Tibial artery (tissue), 4 donors: ENCODE measurements around the gene RUNX2.
A peak's percentile ranks its signal among the peaks of the same experiment; 100 is the strongest.

ENCODE experiments used
- DNase-seq, 2 donors: peaks; one replicate each; pipeline ENCODE4 v3.0.0-alpha.2; 2019
- H3K27ac ChIP-seq, 2 donors: fragments of 200-600 bp; sonication (generic) in 1 of 2; 1 replicate in 1 of 2; 2 replicates in 1 of 2; pipeline ENCODE4 v1.5.1; 2018 to 2019; ENCODE audit warnings: mild to moderate bottlenecking in 1 of 2
- H3K27me3 ChIP-seq, 2 donors: fragments of 200-600 bp; sonication (generic) in 1 of 2; one replicate each; pipeline versions ENCODE4 v1.5.1 to v1.6.0; 2016 to 2019
- H3K36me3 ChIP-seq, 3 donors: fragments of 200-600 bp; sonication (generic) in 2 of 3; one replicate each; pipeline ENCODE4 v1.5.1; 2016 to 2019; ENCODE audit warnings: mild to moderate bottlenecking in 2 of 3
- H3K4me1 ChIP-seq, 4 donors: fragments of 200-600 bp; sonication (generic) in 2 of 4; 1 replicate in 3 of 4; 2 replicates in 1 of 4; pipeline ENCODE4 v1.5.1; 2016 to 2019
- H3K4me3 ChIP-seq, 2 donors: fragments of 200-600 bp; sonication (generic) in 1 of 2; 1 replicate in 1 of 2; 2 replicates in 1 of 2; pipeline ENCODE4 v1.5.1; 2018 to 2019; ENCODE audit warnings: mild to moderate bottlenecking in 2 of 2
- H3K9me3 ChIP-seq, 3 donors: fragments of 200-600 bp; sonication (generic) in 1 of 3; one replicate each; pipeline ENCODE4 v1.5.1; 2016 to 2019
- CTCF ChIP-seq, 2 experiments: fragments of 200-600 bp in 1 of 2; fragments of 450-650 bp in 1 of 2; IDR thresholded peaks; one replicate each; pipeline ENCODE4 v1.5.1; 2017 to 2019; ENCODE audit warnings: antibody characterized with exemption in 2 of 2, mild to moderate bottlenecking in 1 of 2, moderate library complexity in 1 of 2
- intact Hi-C: fragments of 100-400 bp; cut with DNase I; formaldehyde crosslinking; loops from one replicate; pipeline ENCODE4 v1.15.0; 2023; ENCODE audit warnings: low total_unique reads

RUNX2 gene

GRCh38 chr6:45587229-45588060 lies 259.3 kb downstream of the RUNX2 start:
- Histone ChIP-seq H3K27ac (no peak overlapping the region), H3K9me3 (no peaks in the 10 kb centered on the region), H3K4me3 (no peak overlapping the region), H3K36me3 (no peaks in the 10 kb centered on the region), H3K4me1 (peaks cover 0 to 13% (median 3%) of the 10 kb centered on the region in 4 donors), H3K27me3 (no peaks in the 10 kb centered on the region)
- intact Hi-C loops, result no loop called here
- no peak for DNase-seq
- TF ChIP-seq CTCF (IDR thresholded peaks at IDR 0.05), result no peak

GRCh38 chr6:45589367-45589766 lies 261.2 kb downstream of the RUNX2 start:
- Histone ChIP-seq H3K9me3 (no peaks in the 10 kb centered on the region), H3K27me3 (no peaks in the 10 kb centered on the region), H3K4me3 (no peak overlapping the region), H3K27ac (no peak overlapping the region), H3K4me1 (peaks cover 0 to 13% (median 3%) of the 10 kb centered on the region in 4 donors), H3K36me3 (no peaks in the 10 kb centered on the region)
- intact Hi-C loops, result no loop called here
- no peak for DNase-seq
- no peak for TF ChIP-seq CTCF (IDR thresholded peaks at IDR 0.05)

GRCh38 chr6:45590226-45590625 lies 262.1 kb downstream of the RUNX2 start:
- no peak overlapping the region for H3K4me3 ChIP-seq
- no peaks in the 10 kb centered on the region for H3K27me3 ChIP-seq
- TF ChIP-seq CTCF (IDR thresholded peaks at IDR 0.05), result no peak
- no peaks in the 10 kb centered on the region for H3K36me3 ChIP-seq
- peaks cover 0 to 13% (median 3%) of the 10 kb centered on the region in 4 donors for H3K4me1 ChIP-seq
- no peak for DNase-seq
- H3K27ac ChIP-seq, result peak overlapping the region in 1 of 2 donors; percentile 35
- intact Hi-C loops, result no loop called here
- H3K9me3 ChIP-seq, result no peaks in the 10 kb centered on the region

- no peak for TF ChIP-seq CTCF (IDR thresholded peaks at IDR 0.05)
- Histone ChIP-seq H3K4me1 (peaks cover 0 to 13% (median 3%) of the 10 kb centered on the region in 4 donors), H3K9me3 (no peaks in the 10 kb centered on the region), H3K27ac (peak overlapping the region in 1 of 2 donors; percentile 35), H3K4me3 (no peak overlapping the region), H3K27me3 (no peaks in the 10 kb centered on the region), H3K36me3 (no peaks in the 10 kb centered on the region)
- DNase-seq, result no peak
- intact Hi-C loops, result no loop called here
These were observed 262.6 kb downstream of the RUNX2 start for GRCh38 chr6:45590696-45591184.

GRCh38 chr6:45591306-45591705 lies 263.2 kb downstream of the RUNX2 start:
- no peak for TF ChIP-seq CTCF (IDR thresholded peaks at IDR 0.05)
- no peak overlapping the region for H3K27ac ChIP-seq
- peaks cover 0 to 13% (median 3%) of the 10 kb centered on the region in 4 donors for H3K4me1 ChIP-seq
- no peaks in the 10 kb centered on the region for H3K9me3 ChIP-seq
- no peak for DNase-seq
- H3K36me3 ChIP-seq, result no peaks in the 10 kb centered on the region
- H3K4me3 ChIP-seq, result no peak overlapping the region
- H3K27me3 ChIP-seq, result no peaks in the 10 kb centered on the region
- intact Hi-C loops, result no loop called here
